HepG2 (cell line): ENCODE data around the gene RNASE13. TPM values are rescaled to one million over a fixed set of nuclear protein-coding genes. Genes with fewer than 3 reads are reported as not detected.

ENCODE experiments used
- ATAC-seq: fragments of 200-7000 bp; cut with Tn5 transposase; 3 replicates; pipeline ENCODE4 v1.9.1; 2020; ENCODE audit warnings: mild to moderate bottlenecking, moderate library complexity
- BruUV-seq: library from RNA; stranded (reverse); fragments of 400-500 nt; replicated peaks from 2 replicates; lab custom pipeline; 2021; lab: Mats Ljungman, UMichigan
- CTCF ChIA-PET: fragments of 300-600 bp; formaldehyde crosslinking; extraction: SDS; loops from one replicate; lab custom pipeline; 2021; ENCODE audit warnings: low total read pairs, inconsistent platforms, low intra/inter-chr PET ratio; lab: Yijun Ruan, JAX
- POLR2A ChIA-PET: fragments of 350-600 bp; sonication (Branson Sonifier 250); formaldehyde crosslinking; loops from one replicate; lab custom pipeline; 2020; ENCODE audit warnings: antibody characterized with exemption, inconsistent platforms; lab: Yijun Ruan, JAX
- DNase-seq: peaks from one replicate; pipeline ENCODE4 v3.0.0-alpha.2; 2015; ENCODE audit warnings: low spot score
- FAIRE-seq: peaks from 3 replicates; lab custom pipeline; 2011; peaks lifted over from hg19 to GRCh38; lab: Jason Lieb, UNC
- H2AFZ ChIP-seq: one replicate; pipeline ENCODE4 v1.6.1; 2011; ENCODE audit warnings: low read length, inconsistent platforms
- H3K27ac ChIP-seq: fragments of 300-600 bp; 3 replicates; pipeline ENCODE4 v1.8.0; 2011; ENCODE audit warnings: mixed run types, mild to moderate bottlenecking, mixed read lengths, low read length, inconsistent platforms; ENCODE audit not compliant: insufficient read depth; ENCODE audit errors: extremely low read length
- H3K27me3 ChIP-seq, 2 experiments: fragments of 200-600 bp in 1 of 2; 2 replicates in 1 of 2; 3 replicates in 1 of 2; pipeline versions ENCODE4 v1.6.0 to v1.8.0; 2011; ENCODE audit warnings: low read length in 2 of 2, mild to moderate bottlenecking in 2 of 2, moderate library complexity in 2 of 2, inconsistent platforms in 1 of 2; ENCODE audit not compliant: insufficient read depth in 2 of 2, control insufficient read depth in 1 of 2
- H3K36me3 ChIP-seq, 2 experiments: fragments of 200-600 bp in 1 of 2; replicated peaks in 1 of 2; 2 replicates in 1 of 2; 3 replicates in 1 of 2; pipeline versions ENCODE4 v1.5.1 to v1.8.0; 2011; ENCODE audit warnings: low read length in 2 of 2, inconsistent platforms in 1 of 2; ENCODE audit not compliant: insufficient read depth in 2 of 2, control insufficient read depth in 1 of 2
- H3K4me1 ChIP-seq: 2 replicates; pipeline ENCODE4 v1.5.1; 2012; ENCODE audit warnings: low read length, inconsistent platforms; ENCODE audit not compliant: insufficient read depth
- H3K4me2 ChIP-seq: 2 replicates; pipeline ENCODE4 v1.6.0; 2011; ENCODE audit warnings: low read depth, low read length, inconsistent platforms
- H3K4me3 ChIP-seq, 3 experiments: fragments of 200-600 bp in 1 of 3; sonication (generic), shearing (Covaris generic) in 1 of 3; replicated peaks in 1 of 3; 2 replicates each; pipeline ENCODE4 v1.5.1; 2011 to 2016; ENCODE audit warnings: low read length in 3 of 3, inconsistent platforms in 2 of 3, low read depth in 2 of 3, mild to moderate bottlenecking in 2 of 3, control low read depth in 1 of 3, mixed read lengths in 1 of 3; ENCODE audit not compliant: insufficient read depth in 1 of 3
- H3K79me2 ChIP-seq: one replicate; pipeline ENCODE4 v1.6.1; 2011; ENCODE audit warnings: low read length, inconsistent platforms; ENCODE audit not compliant: insufficient read depth
- H3K9ac ChIP-seq: 2 replicates; pipeline ENCODE4 v1.6.0; 2011; ENCODE audit warnings: mild to moderate bottlenecking, low read depth, low read length, inconsistent platforms; ENCODE audit not compliant: insufficient read depth
- H3K9me3 ChIP-seq: 2 replicates; pipeline ENCODE4 v1.5.1; 2012; ENCODE audit warnings: mild to moderate bottlenecking, low read length
- H4K20me1 ChIP-seq: 2 replicates; pipeline ENCODE4 v1.6.0; 2011; ENCODE audit warnings: inconsistent platforms, mild to moderate bottlenecking, low read length, moderate library complexity; ENCODE audit not compliant: insufficient read depth
- EEA1 ChIP-seq: sonication (generic); formaldehyde crosslinking; IDR thresholded peaks from 2 replicates; pipeline ENCODE4 v1.5.1; 2020; ENCODE audit warnings: mild to moderate bottlenecking, missing genetic modification reagents, borderline replicate concordance
- ELF3 ChIP-seq: IDR thresholded peaks from 2 replicates; pipeline ENCODE4 v1.6.1; 2016; ENCODE audit warnings: missing genetic modification reagents, missing compliant biosample characterization
- FOXA1 ChIP-seq, 2 experiments: fragments of 450-650 bp in 1 of 2; sonication (generic) in 1 of 2; formaldehyde crosslinking in 1 of 2; IDR thresholded peaks; 2 replicates each; pipeline versions ENCODE4 v1.4.0 to v1.6.1; 2016 to 2020; ENCODE audit warnings: missing genetic modification reagents in 1 of 2
- KAT2B ChIP-seq: fragments of 150-350 bp; IDR thresholded peaks from 2 replicates; pipeline ENCODE4 v1.6.1; 2014; ENCODE audit warnings: low read depth, low read length, borderline replicate concordance
- MAZ ChIP-seq, 2 experiments: sonication (generic) in 1 of 2; formaldehyde crosslinking in 1 of 2; IDR thresholded peaks; 2 replicates each; pipeline versions ENCODE4 v1.5.0 to v1.6.1; 2012 to 2020; ENCODE audit warnings: low read depth in 2 of 2, mild to moderate bottlenecking in 2 of 2, borderline replicate concordance in 1 of 2, improper control_type of control experiment in 1 of 2, low read length in 1 of 2, missing genetic modification reagents in 1 of 2, moderate library complexity in 1 of 2
- MXI1 ChIP-seq: IDR thresholded peaks from 3 replicates; pipeline ENCODE4 v1.6.1; 2012; ENCODE audit warnings: low read depth, low read length, inconsistent platforms, borderline replicate concordance
- NR2F2 ChIP-seq: IDR thresholded peaks from 2 replicates; pipeline ENCODE4 v1.6.1; 2012; ENCODE audit warnings: low read depth, inconsistent platforms, borderline replicate concordance
- PAXIP1 ChIP-seq: sonication (generic); formaldehyde crosslinking; conservative IDR thresholded peaks from 2 replicates; pipeline ENCODE4 v1.4.0; 2020; ENCODE audit warnings: mild to moderate bottlenecking, missing genetic modification reagents, moderate library complexity
- REL ChIP-seq: sonication (generic); formaldehyde crosslinking; conservative IDR thresholded peaks from 2 replicates; pipeline ENCODE4 v1.8.0; 2022; ENCODE audit warnings: mild to moderate bottlenecking, missing genetic modification reagents, moderate library complexity
- SKI ChIP-seq: fragments of 450-650 bp; IDR thresholded peaks from one replicate; pipeline ENCODE4 v1.6.1; 2018; ENCODE audit warnings: mild to moderate bottlenecking; ENCODE audit not compliant: partially characterized antibody
- TCF12 ChIP-seq, 2 experiments: fragments of 450-650 bp in 1 of 2; sonication (generic) in 1 of 2; formaldehyde crosslinking in 1 of 2; IDR thresholded peaks; 2 replicates each; pipeline versions ENCODE4 v1.6.1 to v1.8.0; 2017 to 2022; ENCODE audit warnings: antibody characterized with exemption in 1 of 2, mild to moderate bottlenecking in 1 of 2, missing genetic modification reagents in 1 of 2, moderate library complexity in 1 of 2
- XBP1 ChIP-seq: sonication (generic); formaldehyde crosslinking; IDR thresholded peaks from 2 replicates; pipeline ENCODE4 v1.5.0; 2020; ENCODE audit warnings: missing genetic modification reagents
- ZEB1 ChIP-seq: IDR thresholded peaks from 2 replicates; pipeline ENCODE4 v1.6.1; 2012; ENCODE audit warnings: mild to moderate bottlenecking, low read depth, inconsistent platforms; ENCODE audit not compliant: insufficient replicate concordance
- ZFP90 ChIP-seq: sonication (generic); formaldehyde crosslinking; IDR thresholded peaks from 2 replicates; pipeline ENCODE4 v1.8.0; 2022; ENCODE audit warnings: missing genetic modification reagents, mild to moderate bottlenecking, inconsistent platforms, borderline replicate concordance
- ZKSCAN5 ChIP-seq: sonication (generic); formaldehyde crosslinking; IDR thresholded peaks from 2 replicates; pipeline ENCODE4 v1.5.1; 2020; ENCODE audit warnings: mild to moderate bottlenecking, missing genetic modification reagents
- ZNF317 ChIP-seq: sonication (generic); formaldehyde crosslinking; IDR thresholded peaks from 2 replicates; pipeline ENCODE4 v1.5.0; 2020; ENCODE audit warnings: mild to moderate bottlenecking, missing genetic modification reagents
- WGBS: methylation state at CpG from one replicate; pipeline ENCODE4 v1.1.6; 2017; ENCODE audit warnings: low lambda C conversion rate; 5-methylcytosine and 5-hydroxymethylcytosine counted together
- in situ Hi-C: cut with HindIII; loops from 2 replicates; pipeline ENCODE4 v1.10.0; 2017; ENCODE audit warnings: low pct_unique_long_range_greater_than_20kb; ENCODE audit not compliant: extremely low pct_ligation_motif_present
- intact Hi-C: fragments of 100-400 bp; cut with micrococcal nuclease; formaldehyde crosslinking; loops from one replicate; pipeline ENCODE4 v1.10.0; 2022; ENCODE audit not compliant: unreplicated experiment
- polyA plus RNA-seq, 8 experiments: library from polyadenylated mRNA; depleted of rRNA in 3 of 8; stranded (reverse) in 7 of 8; unstranded in 1 of 8; fragments of >200 nt; fragmentation: Illumina TruSeq in 4 of 8; extraction: Trizol in 4 of 8; gene quantifications; 2 replicates each; pipeline versions ENCODE4 v1.2.1 to v1.2.3, GENCODE V29; 2011 to 2016; ENCODE audit warnings: low read depth in 4 of 8, missing spikeins in 1 of 8, mixed read lengths in 1 of 8; ENCODE audit not compliant: insufficient read depth in 1 of 8
- total RNA-seq, 5 experiments: library from RNA; depleted of rRNA; stranded (reverse); fragments of >200 nt; fragmentation: Illumina TruSeq; extraction: Trizol; gene quantifications; 2 replicates each; pipeline ENCODE4 v1.2.3, GENCODE V29; 2016; ENCODE audit warnings: low read depth in 1 of 5
- TF ChIP-seq, protein P1 (sequence below): sonication (generic); formaldehyde crosslinking; IDR thresholded peaks from 2 replicates; pipeline ENCODE4 v1.8.1; 2023; ENCODE audit warnings: mild to moderate bottlenecking, inconsistent platforms, moderate library complexity, missing genetic modification reagents, borderline replicate concordance

RNASE13 gene
- total and polyA plus RNA-seq, 2 of the 13 experiments (the other 11 are each of a cell fraction or from before 2014, with no cell fraction given): 1.0 TPM; not detected in 1

DNA sequence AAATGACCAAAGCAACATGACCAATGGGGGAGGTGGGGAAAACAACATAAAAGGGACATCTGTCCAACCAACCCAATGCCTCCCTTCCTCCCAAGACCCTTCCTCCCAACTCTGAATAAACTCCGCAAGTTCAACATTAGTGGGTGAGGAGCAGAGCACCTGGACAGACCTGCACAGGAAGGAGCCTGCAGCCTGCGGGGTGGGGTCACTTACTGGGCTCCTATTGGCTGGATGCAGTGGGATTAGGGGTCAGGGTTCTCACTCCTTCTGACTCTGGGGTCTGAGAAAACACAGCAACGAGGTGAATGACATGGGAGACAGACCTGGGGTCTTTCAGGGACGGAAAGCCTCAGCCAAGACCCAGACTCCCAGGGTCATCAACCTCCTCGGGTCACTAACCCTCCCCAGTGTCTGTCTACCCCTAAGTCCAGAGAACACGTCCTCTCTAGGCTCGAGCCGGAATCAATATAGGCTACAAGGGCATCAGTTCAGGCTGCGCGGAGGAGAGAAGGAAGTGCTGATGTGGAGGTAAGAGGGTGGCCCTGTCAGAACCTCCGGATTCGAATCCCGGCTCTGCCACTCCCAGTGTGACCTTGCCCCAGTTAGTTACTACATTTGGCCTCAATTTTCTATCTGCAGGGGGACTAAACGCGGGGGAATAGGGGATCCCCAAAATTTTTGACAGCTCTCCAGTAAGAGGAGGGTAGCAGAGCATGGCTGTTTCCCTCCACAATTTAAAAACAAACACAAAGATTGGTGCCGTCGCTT lies 10.6 kb downstream of the RNASE13 start:
- Histone ChIP-seq H4K20me1 (no peaks in the 10 kb centered on the region), H3K4me2 (peak overlapping the region; percentile 92), H3K4me1 (peaks cover 57% of the 10 kb centered on the region), H3K36me3 (peaks cover 22 to 29% of the 10 kb centered on the region in 2 experiments), H3K9ac (peak overlapping the region; percentile 96), H3K4me3 (peak overlapping the region; percentile 65 to 96 (median 94)), H2AFZ (no peak overlapping the region), H3K9me3 (no peaks in the 10 kb centered on the region), H3K27me3 (no peaks in the 10 kb centered on the region; a peak in 1 of 5 replicates), H3K79me2 (peaks cover 13% of the 10 kb centered on the region), H3K27ac (peak overlapping the region; percentile 83)
- no TSS peak for BruUV-seq
- POLR2A ChIA-PET: interaction anchor here (0.7 to 3.0 kb wide), 14 partner anchors 9 to 80 kb away, joined by 3 to 26 read pairs (median 4); partner anchors contain the start of gene ARHGEF40
- WGBS: 10% methylated on average over 17 of the region's 17 CpGs
- in situ Hi-C loops (no loop called here), intact Hi-C loops (no loop called here)
- FAIRE-seq (peak; percentile 81), DNase-seq (peak; percentile 59), ATAC-seq (peak; percentile 73)
- CTCF ChIA-PET: interaction anchor here (0.9 kb wide), 1 partner anchor 16 kb away, joined by 4 read pairs; no protein-coding TSS in a partner anchor
- TF ChIP-seq ZKSCAN5 (peak; percentile 87; the same call in 1 of the 2 replicates), EEA1 (CRISPR knock-in tag) (peak; percentile 43; the same call in 1 of the 2 replicates), ZEB1 (peak; percentile 25), MXI1 (0 out of 3 replicates have a peak, but pooled peaks have one; percentile 6), ELF3 (CRISPR knock-in tag) (0 out of 2 replicates have a peak, but pooled peaks have one; percentile 28), ZFP90 (CRISPR knock-in tag) (no peak), PAXIP1 (peak; percentile 34; the same call in 1 of the 2 replicates), REL (no peak), KAT2B (no peak), ZNF317 (0 out of 2 replicates have a peak, but pooled peaks have one; percentile 40), TCF12 (IDR thresholded peaks at IDR 0.05) (no peak), TCF12 (CRISPR knock-in tag; IDR thresholded peaks at IDR 0.05) (peak; percentile 28; the same call in 1 of the 2 replicates), FOXA1 (IDR thresholded peaks at IDR 0.05) (no peak), FOXA1 (CRISPR knock-in tag; IDR thresholded peaks at IDR 0.05) (0 out of 2 replicates have a peak, but pooled peaks have one; percentile 22), MAZ (IDR thresholded peaks at IDR 0.05; ENCODE audit: borderline replicate concordance, low read depth, low read length) (no peak), MAZ (CRISPR knock-in tag; IDR thresholded peaks at IDR 0.05; ENCODE audit: low read depth) (no peak), NR2F2 (0 out of 2 replicates have a peak, but pooled peaks have one; percentile 58), XBP1 (CRISPR knock-in tag) (no peak), SKI (peak; percentile 77)
- TF ChIP-seq, protein P1, sequence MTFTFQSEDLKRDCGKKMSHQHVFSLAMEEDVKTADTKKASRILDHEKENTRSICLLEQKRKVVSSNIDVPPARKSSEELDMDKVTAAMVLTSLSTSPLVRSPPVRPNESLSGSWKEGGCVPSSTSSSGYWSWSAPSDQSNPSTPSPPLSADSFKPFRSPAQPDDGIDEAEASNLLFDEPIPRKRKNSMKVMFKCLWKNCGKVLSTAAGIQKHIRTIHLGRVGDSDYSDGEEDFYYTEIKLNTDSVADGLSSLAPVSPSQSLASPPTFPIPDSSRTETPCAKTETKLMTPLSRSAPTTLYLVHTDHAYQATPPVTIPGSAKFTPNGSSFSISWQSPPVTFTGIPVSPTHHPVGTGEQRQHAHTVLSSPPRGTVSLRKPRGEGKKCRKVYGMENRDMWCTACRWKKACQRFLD (CRISPR knock-in tag): no peak
